HEK293T (cell line): ENCODE data around the gene REXO4.
"Not testable (repeated sequence)": the region's sequence is repeated elsewhere in the genome, so short reads cannot be mapped to it uniquely, and the experiment has no call there.

ENCODE experiments used
- CTCF ChIA-PET: fragments of 350-600 bp; formaldehyde crosslinking; extraction: SDS; loops from one replicate; lab custom pipeline; 2021; ENCODE audit warnings: antibody characterized with exemption, inconsistent platforms; lab: Yijun Ruan, JAX
- POLR2A ChIA-PET: fragments of 350-600 bp; formaldehyde crosslinking; extraction: SDS; loops from one replicate; lab custom pipeline; 2020; ENCODE audit warnings: antibody characterized with exemption, inconsistent platforms; lab: Yijun Ruan, JAX
- DNase-seq: peaks from one replicate; pipeline ENCODE4 v3.0.0; 2012; ENCODE audit warnings: mixed read lengths; ENCODE audit errors: extremely low spot score
- ARNT ChIP-seq: fragments of 450-650 bp; IDR thresholded peaks from 2 replicates; pipeline ENCODE4 v1.6.1; 2017; ENCODE audit warnings: mild to moderate bottlenecking
- BHLHE40 ChIP-seq: fragments of 450-650 bp; IDR thresholded peaks from 2 replicates; pipeline ENCODE4 v1.6.1; 2016; ENCODE audit warnings: mild to moderate bottlenecking, moderate library complexity, borderline replicate concordance
- CTBP1 ChIP-seq: fragments of 450-650 bp; IDR thresholded peaks from 2 replicates; pipeline ENCODE4 v1.6.1; 2016; ENCODE audit warnings: borderline replicate concordance
- ELF4 ChIP-seq: fragments of 450-650 bp; IDR thresholded peaks from 2 replicates; pipeline ENCODE4 v1.6.1; 2017; ENCODE audit warnings: antibody characterized with exemption
- FOXA1 ChIP-seq: fragments of 450-650 bp; IDR thresholded peaks from 2 replicates; pipeline ENCODE4 v1.6.1; 2016; ENCODE audit warnings: mild to moderate bottlenecking
- FOXK2 ChIP-seq: fragments of 450-650 bp; IDR thresholded peaks from 2 replicates; pipeline ENCODE4 v1.6.1; 2016; ENCODE audit warnings: mild to moderate bottlenecking
- FOXM1 ChIP-seq: fragments of 450-650 bp; IDR thresholded peaks from 2 replicates; pipeline ENCODE4 v1.6.1; 2017; ENCODE audit warnings: mild to moderate bottlenecking, borderline replicate concordance
- HDGF ChIP-seq: fragments of 450-650 bp; IDR thresholded peaks from 2 replicates; pipeline ENCODE4 v1.6.1; 2017; ENCODE audit warnings: antibody characterized with exemption, borderline replicate concordance
- L3MBTL2 ChIP-seq: fragments of 450-650 bp; conservative IDR thresholded peaks from 2 replicates; pipeline ENCODE4 v1.6.1; 2016; ENCODE audit warnings: mild to moderate bottlenecking
- LEF1 ChIP-seq: fragments of 450-650 bp; IDR thresholded peaks from 2 replicates; pipeline ENCODE4 v1.6.1; 2017; ENCODE audit warnings: mild to moderate bottlenecking, borderline replicate concordance
- NFRKB ChIP-seq: fragments of 450-650 bp; IDR thresholded peaks from 2 replicates; pipeline ENCODE4 v1.6.1; 2016; ENCODE audit warnings: mild to moderate bottlenecking, moderate library complexity
- PKNOX1 ChIP-seq: fragments of 450-650 bp; IDR thresholded peaks from 2 replicates; pipeline ENCODE4 v1.6.1; 2016
- SP1 ChIP-seq: fragments of 450-650 bp; IDR thresholded peaks from 2 replicates; pipeline ENCODE4 v1.6.1; 2017
- SUZ12 ChIP-seq: fragments of 450-650 bp; IDR thresholded peaks from 2 replicates; pipeline ENCODE4 v1.6.1; 2016; ENCODE audit warnings: mild to moderate bottlenecking
- TARDBP ChIP-seq: fragments of 450-650 bp; IDR thresholded peaks from 2 replicates; pipeline ENCODE4 v1.6.1; 2016
- ZNF384 ChIP-seq: fragments of 450-650 bp; IDR thresholded peaks from 2 replicates; pipeline ENCODE4 v1.6.1; 2016

REXO4 gene

DNA sequence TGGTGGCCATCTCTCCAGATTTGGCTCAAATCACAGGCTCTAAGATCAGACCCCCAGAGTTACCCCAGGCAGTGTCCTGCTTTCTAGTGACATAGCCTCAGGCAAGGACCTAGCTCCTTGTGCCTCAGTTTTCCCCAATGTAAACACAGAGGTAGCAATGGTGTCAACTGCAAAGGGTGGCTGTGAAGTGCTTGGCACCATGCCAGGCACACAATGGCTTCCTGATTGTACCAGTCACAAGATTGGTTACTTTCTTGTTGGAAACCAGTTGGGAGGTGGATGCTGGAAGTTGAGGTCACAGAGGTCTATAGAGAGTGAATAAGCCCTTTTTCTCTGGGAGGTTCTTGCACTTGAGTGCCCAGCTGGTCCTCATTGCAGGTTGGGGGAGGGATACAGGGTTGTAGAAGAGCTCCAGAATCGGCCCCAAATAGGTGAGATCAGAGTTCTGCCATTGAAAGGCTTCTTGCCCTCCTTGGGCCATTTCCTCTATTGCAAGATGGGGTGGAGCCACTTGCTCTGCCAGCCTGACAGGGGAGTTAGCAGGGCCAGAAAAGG, 39.3 kb downstream of the REXO4 start:
- POLR2A ChIA-PET: interaction anchor here (1.1 to 3.1 kb wide), 3 partner anchors 12 to 32 kb away, joined by 3 to 13 read pairs (median 4); no protein-coding TSS in a partner anchor

GRCh38 chr9:133377721-133378216, 40.0 kb downstream of the REXO4 start:
- POLR2A ChIA-PET: interaction anchor here (0.7 to 3.1 kb wide), 5 partner anchors 9 to 32 kb away, joined by 3 to 13 read pairs (median 4); partner anchors contain the start of genes MED22 and RPL7A
- DNase-seq: no peak
- TF ChIP-seq CTBP1: no peak
- no peak for TF ChIP-seq TARDBP
- TF ChIP-seq SUZ12: no peak
- TF ChIP-seq ELF4: no peak
- TF ChIP-seq PKNOX1: no peak
- no peak for TF ChIP-seq SP1
- TF ChIP-seq NFRKB: no peak
- no peak for TF ChIP-seq FOXK2
- TF ChIP-seq ARNT: no peak
- no peak for TF ChIP-seq L3MBTL2
- TF ChIP-seq FOXA1: no peak
- TF ChIP-seq FOXM1: no peak
- TF ChIP-seq ZNF384: no peak
- TF ChIP-seq BHLHE40: no peak
- CTCF ChIA-PET: interaction anchor here (0.5 to 0.6 kb wide), 2 partner anchors 48 to 79 kb away, joined by 3 to 4 read pairs; no protein-coding TSS in a partner anchor

More for the DNA sequence above, 39.3 kb downstream of the REXO4 start:
- no peak for DNase-seq
- TF ChIP-seq FOXK2: no peak
- TF ChIP-seq SP1: no peak
- no peak for TF ChIP-seq LEF1
- no peak for TF ChIP-seq FOXM1
- no peak for TF ChIP-seq ZNF384
- TF ChIP-seq HDGF: no peak
- TF ChIP-seq SUZ12: no peak
- TF ChIP-seq FOXA1: no peak
- no peak for TF ChIP-seq TARDBP
- no peak for TF ChIP-seq ELF4
- TF ChIP-seq ARNT: no peak
- TF ChIP-seq BHLHE40: no peak
- no peak for TF ChIP-seq CTBP1
- TF ChIP-seq PKNOX1: no peak
- TF ChIP-seq NFRKB: no peak
- no peak for TF ChIP-seq L3MBTL2
- CTCF ChIA-PET: no interaction called here

- ChIA-PET CTCF (interaction anchor here (0.5 to 0.6 kb wide), 2 partner anchors 48 to 80 kb away, joined by 3 to 4 read pairs; no protein-coding TSS in a partner anchor), POLR2A (interaction anchor here (1.0 to 3.1 kb wide), 5 partner anchors 12 to 31 kb away, joined by 3 to 13 read pairs (median 4); partner anchors contain the start of genes MED22 and RPL7A)
- DNase-seq: not testable (repeated sequence)
Measured at GRCh38 chr9:133377280-133377679, 40.5 kb downstream of the REXO4 start.

DNA sequence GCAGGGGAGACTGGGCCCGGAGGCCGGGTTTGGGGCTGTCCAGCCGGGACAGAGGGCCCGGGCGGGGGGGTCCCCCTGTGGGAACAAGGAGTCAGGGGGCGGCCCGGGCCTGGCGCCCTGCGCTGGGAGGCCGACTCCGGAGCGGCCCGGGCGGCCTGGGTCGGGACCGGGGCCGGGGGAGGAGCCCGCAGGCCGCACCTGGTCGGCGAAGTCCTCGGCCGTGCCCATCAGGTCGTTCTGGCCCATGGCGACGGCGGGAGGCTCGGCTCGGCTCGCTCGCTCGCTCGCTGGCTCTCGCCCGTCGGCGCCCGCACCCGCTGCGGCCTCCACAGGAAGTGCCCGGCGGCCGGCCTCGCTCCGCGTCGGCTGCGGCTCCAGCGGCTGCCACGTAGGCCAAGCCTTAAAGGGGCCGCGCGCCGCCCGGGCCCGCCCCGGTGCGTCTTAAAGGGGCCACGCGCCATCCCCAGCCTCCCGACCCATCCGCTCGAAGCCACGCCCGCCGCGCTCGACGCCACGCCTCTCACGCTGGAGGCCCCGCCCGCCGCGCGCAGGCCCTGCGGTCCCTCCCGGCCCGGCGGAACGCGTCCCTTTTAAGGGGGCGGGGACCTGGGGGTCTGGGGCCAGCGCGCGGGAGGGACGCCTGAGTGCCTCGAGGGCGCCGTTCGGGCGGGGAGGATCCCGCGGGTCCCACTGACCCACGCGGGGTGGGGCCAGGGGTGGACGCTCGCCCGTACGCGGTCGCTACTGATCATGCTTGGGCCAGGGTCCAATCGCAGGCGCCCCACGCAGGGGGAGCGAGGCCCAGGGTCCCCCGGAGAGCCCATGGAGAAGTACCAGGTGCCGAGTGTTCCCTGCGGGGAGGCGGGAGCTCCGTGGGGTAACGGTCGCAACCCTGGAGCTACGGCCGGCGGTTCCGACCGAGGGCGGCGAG, 41.8 kb downstream of the REXO4 start, which contains the start of the genes STKLD1 and SURF4:
TSS of gene STKLD1 (plus strand) at position 643 of the 931 bp plus-strand sequence. CDS start at position 751, 108 bp downstream.
TSS of gene SURF4 (minus strand) at position 337 of the 931 bp plus-strand sequence. CDS start at position 246, 91 bp downstream.
- CTCF ChIA-PET: interaction anchor here (0.7 kb wide), 1 partner anchor 214 kb away, joined by 4 read pairs; no protein-coding TSS in a partner anchor
- peak; percentile 99 for DNase-seq

More for the DNA sequence above, 41.8 kb downstream of the REXO4 start, which contains the start of the genes STKLD1 and SURF4:
- POLR2A ChIA-PET: interaction anchor here (0.9 to 3.1 kb wide), 10 partner anchors 11 to 102 kb away, joined by 3 to 15 read pairs (median 6); partner anchors contain the start of genes CACFD1, MED22, RPL7A and SLC2A6
- TF ChIP-seq PKNOX1: no peak
- peak; percentile 63; the same call in 1 of the 2 replicates for TF ChIP-seq SP1
- TF ChIP-seq TARDBP: no peak
- TF ChIP-seq L3MBTL2: peak; percentile 93
- peak; percentile 89 for TF ChIP-seq FOXM1
- no peak for TF ChIP-seq ELF4
